Heart left ventricle (tissue), 16 donors: Measurements from ENCODE around the gene SWI5. TPM values are rescaled to one million over a fixed set of nuclear protein-coding genes. Genes with fewer than 3 reads are reported as not detected.
A peak's percentile ranks its signal among the peaks of the same experiment; 100 is the strongest.

Source experiments
- ATAC-seq, 4 donors: fragments of 200-7000 bp; cut with Tn5 transposase; one replicate each; pipeline ENCODE4 v1.9.1; 2020 to 2022; ENCODE audit warnings: moderate library complexity in 4 of 4, mild to moderate bottlenecking in 3 of 4, moderate number of reproducible peaks in 1 of 4
- DNase-seq, 5 donors: peaks; one replicate each; pipeline ENCODE4 v3.0.0-alpha.2; 2020
- H3K27ac ChIP-seq, 12 donors: fragments of 200-600 bp; sonication (generic) in 4 of 12; one replicate each; pipeline versions ENCODE4 v1.5.0 to v1.8.0; 2016 to 2022; ENCODE audit warnings: mild to moderate bottlenecking in 2 of 12
- H3K27me3 ChIP-seq, 9 donors: fragments of 200-600 bp; sonication (generic) in 2 of 9; one replicate each; pipeline versions ENCODE4 v1.5.1 to v1.8.0; 2016 to 2022; ENCODE audit warnings: mild to moderate bottlenecking in 3 of 9
- H3K36me3 ChIP-seq, 9 donors: fragments of 200-600 bp; sonication (generic) in 2 of 9; one replicate each; pipeline versions ENCODE4 v1.5.0 to v1.8.0; 2018 to 2022; ENCODE audit warnings: mild to moderate bottlenecking in 2 of 9
- H3K4me1 ChIP-seq, 12 donors: fragments of 200-600 bp; sonication (generic) in 4 of 12; one replicate each; pipeline versions ENCODE4 v1.5.0 to v1.8.0; 2016 to 2022; ENCODE audit warnings: mild to moderate bottlenecking in 3 of 12
- H3K4me3 ChIP-seq, 12 donors: fragments of 200-600 bp; sonication (generic) in 4 of 12; one replicate each; pipeline versions ENCODE4 v1.5.0 to v1.8.0; 2017 to 2022; ENCODE audit warnings: mild to moderate bottlenecking in 9 of 12, moderate library complexity in 4 of 12
- H3K9me3 ChIP-seq, 12 donors: fragments of 200-600 bp; sonication (generic) in 4 of 12; one replicate each; pipeline versions ENCODE4 v1.5.0 to v1.8.0; 2016 to 2022; ENCODE audit warnings: mild to moderate bottlenecking in 1 of 12
- CTCF ChIP-seq, 12 donors: fragments of 200-600 bp; sonication (generic) in 4 of 12; IDR thresholded peaks; one replicate each; pipeline versions ENCODE4 v1.5.0 to v1.8.0; 2018 to 2022; ENCODE audit warnings: antibody characterized with exemption in 12 of 12, mild to moderate bottlenecking in 5 of 12
- POLR2A ChIP-seq, 2 donors: fragments of 450-650 bp; IDR thresholded peaks; one replicate each; pipeline ENCODE4 v1.6.1; 2017; ENCODE audit warnings: antibody characterized with exemption in 2 of 2, mild to moderate bottlenecking in 2 of 2, moderate library complexity in 2 of 2
- WGBS, 4 donors: extraction: QIAGEN DNeasy Blood & Tissue Kit in 2 of 4; methylation state at CpG; one replicate each; pipeline versions ENCODE4 v1.1.5 to v1.1.7; 2013 to 2018; 5-methylcytosine and 5-hydroxymethylcytosine counted together
- intact Hi-C, 10 donors: fragments of 100-400 bp; cut with DNase I; formaldehyde crosslinking; loops; one replicate each; pipeline versions ENCODE4 v1.11.1 to v1.14.2; 2022
- polyA plus RNA-seq, 2 donors: library from polyadenylated mRNA; stranded (reverse); fragments of 200-250 nt; gene quantifications; one replicate each; pipeline ENCODE4 v1.2.3, GENCODE V29; 2013
- total RNA-seq, 9 donors: library from RNA; depleted of rRNA in 2 of 9; stranded (reverse); fragments of >200 nt in 2 of 9; fragmentation: NEBNext Ultra II Directional in 3 of 9; extraction: Animal tissue kit (Norgen Biotek cat#: 25700) in 3 of 9; gene quantifications; one replicate each; pipeline versions ENCODE4 v1.1.0 to v1.2.4, GENCODE V29; 2016 to 2023
- donor health status: ischemic (EF 13 %, LVEDD 7.1; RV severe dilation, severe dysfunction).
- donor health status: healthy with polysubstance abuse.
- donor health status: DM: no; HTN: yes; CAD: no.
- donor health status: DM: no; HTN: no; CAD: no.
- donor health status: ischemic (EF 25% LVEDD 6.9; RV normal size, moderate dysfunction).
- donor health status: ischemic (EF 25% LVEDD 5.7; RV mildly dilated, moderate dysfunction).
- donor health status: healthy.
- donor health status: DM: yes; HTN: yes; CAD: no.
- donor health status: ischemic (EF 35%, LVEDD 5.7; RV mildly dilated, moderate dysfunction).
- donor health status: nonischemic (EF 11% LVEDD 7.7; RV severe dilation, severe dysfunction).
- donor health status: DM: yes; HTN: yes; CAD: no.
- donor health status: PGD.
- donor health status: ischemic (EF 29% LVEDD 5.4; RV normal size, mild dysfunction).
- donor health status: nonischemic (EF 23%, LVEDD 6.1; RV moderate dilation, normal function).

Gene SWI5
- total and polyA plus RNA-seq, 11 donors = 10.8 to 30.6 (median 18.8) TPM

- Histone ChIP-seq H3K4me3 (no peak overlapping the region), H3K4me1 (no peaks in the 10 kb centered on the region), H3K27ac (no peak overlapping the region), H3K36me3 (peaks cover 4 to 99% (median 97%) of the 10 kb centered on the region in 9 donors), H3K27me3 (no peaks in the 10 kb centered on the region), H3K9me3 (no peaks in the 10 kb centered on the region)
- intact Hi-C loops = no loop called here
- DNase-seq = no peak
- no peak for TF ChIP-seq POLR2A (IDR thresholded peaks at IDR 0.05)
- no peak for TF ChIP-seq CTCF (IDR thresholded peaks at IDR 0.05)
- 81 to 88% (median 85%) methylated on average over 4 of the region's 4 CpGs for WGBS, 4 donors
- no peak for ATAC-seq
These were observed 13.4 kb upstream of the SWI5 start for GRCh38 chr9:128262687-128263086.

GRCh38 chr9:128265348-128265847 is 10.7 kb upstream of the SWI5 start:
- intact Hi-C loops = no loop called here
- no peak overlapping the region for H3K4me3 ChIP-seq
- H3K36me3 ChIP-seq = peaks cover 4 to 93% (median 87%) of the 10 kb centered on the region in 9 donors
- 79 to 91% (median 89%) methylated on average over 10 of the region's 10 CpGs for WGBS, 4 donors
- TF ChIP-seq CTCF (IDR thresholded peaks at IDR 0.05) (no peak), POLR2A (IDR thresholded peaks at IDR 0.05) (no peak)
- no peaks in the 10 kb centered on the region for H3K9me3 ChIP-seq
- no peak for ATAC-seq
- no peaks in the 10 kb centered on the region for H3K27me3 ChIP-seq
- peak in 1 of 5 donors; percentile 6 for DNase-seq
- H3K27ac ChIP-seq = no peak overlapping the region
- H3K4me1 ChIP-seq = no peaks in the 10 kb centered on the region

GRCh38 chr9:128266868-128267590 is 9.0 kb upstream of the SWI5 start:
- WGBS, 4 donors = 92 to 96% (median 94%) methylated on average over 15 of the region's 15 CpGs

More at GRCh38 chr9:128266868-128267590, 9.0 kb upstream of the SWI5 start:
- no peak for TF ChIP-seq POLR2A (IDR thresholded peaks at IDR 0.05)
- TF ChIP-seq CTCF (IDR thresholded peaks at IDR 0.05) = no peak
- Histone ChIP-seq H3K9me3 (no peaks in the 10 kb centered on the region), H3K4me3 (no peak overlapping the region), H3K27me3 (no peaks in the 10 kb centered on the region), H3K27ac (no peak overlapping the region), H3K36me3 (peaks cover 2 to 93% (median 86%) of the 10 kb centered on the region in 9 donors), H3K4me1 (no peaks in the 10 kb centered on the region)
- intact Hi-C loops = no loop called here
- ATAC-seq (no peak), DNase-seq (peak in 1 of 5 donors; percentile 24)
